H9 (cell line): Measurements from ENCODE around the gene SLC17A5. TPM values are rescaled to one million over a fixed set of nuclear protein-coding genes. Genes with fewer than 3 reads are reported as not detected.
A peak's percentile ranks its signal among the peaks of the same experiment; 100 is the strongest.

Experiments
- DNase-seq: peaks from one replicate; pipeline ENCODE4 v3.0.0-alpha.2; 2017
- H2AFZ ChIP-seq: one replicate; pipeline ENCODE4 v1.6.1; 2013; ENCODE audit warnings: mild to moderate bottlenecking, low read length, control low read depth, moderate library complexity
- H2AK5ac ChIP-seq: 2 replicates; pipeline ENCODE4 v1.6.1; 2013; ENCODE audit warnings: low read length, control low read depth, mixed read lengths; ENCODE audit not compliant: insufficient read length
- H2BK120ac ChIP-seq: one replicate; pipeline ENCODE4 v1.6.1; 2013; ENCODE audit warnings: low read depth, mild to moderate bottlenecking, low read length, control low read depth, inconsistent platforms; ENCODE audit not compliant: poor library complexity, severe bottlenecking
- H2BK12ac ChIP-seq: 2 replicates; pipeline ENCODE4 v1.6.1; 2013; ENCODE audit warnings: low read length, control low read depth, mixed read lengths, low read depth; ENCODE audit not compliant: insufficient read length
- H2BK15ac ChIP-seq: 2 replicates; pipeline ENCODE4 v1.6.1; 2013; ENCODE audit warnings: low read depth, low read length, control low read depth
- H2BK20ac ChIP-seq: one replicate; pipeline ENCODE4 v1.6.1; 2013; ENCODE audit warnings: low read depth, mild to moderate bottlenecking, low read length, control low read depth, inconsistent platforms; ENCODE audit not compliant: poor library complexity, severe bottlenecking
- H2BK5ac ChIP-seq: 2 replicates; pipeline ENCODE4 v1.6.1; 2013; ENCODE audit warnings: low read length, control low read depth, mixed read lengths; ENCODE audit not compliant: insufficient read length
- H3K14ac ChIP-seq: 2 replicates; pipeline ENCODE4 v1.6.1; 2013; ENCODE audit warnings: low read length, control low read depth; ENCODE audit not compliant: insufficient read depth
- H3K18ac ChIP-seq: 2 replicates; pipeline ENCODE4 v1.6.1; 2013; ENCODE audit warnings: low read depth, mild to moderate bottlenecking, mixed read lengths, low read length, control low read depth; ENCODE audit not compliant: insufficient read length
- H3K23ac ChIP-seq: 2 replicates; pipeline ENCODE4 v1.6.1; 2013; ENCODE audit warnings: low read length, control low read depth, mixed read lengths, low read depth; ENCODE audit not compliant: insufficient read length
- H3K23me2 ChIP-seq: 2 replicates; pipeline ENCODE4 v1.6.1; 2013; ENCODE audit warnings: low read depth, mild to moderate bottlenecking, mixed read lengths, low read length, control low read depth; ENCODE audit not compliant: insufficient read length, poor library complexity, severe bottlenecking
- H3K27ac ChIP-seq: 2 replicates; pipeline ENCODE4 v1.5.1; 2013; ENCODE audit warnings: low read length, control low read depth, mixed read lengths, low read depth; ENCODE audit not compliant: insufficient read length
- H3K27me3 ChIP-seq: 2 replicates; pipeline ENCODE4 v1.6.1; 2013; ENCODE audit warnings: low read length, control low read depth, inconsistent platforms; ENCODE audit not compliant: insufficient read depth
- H3K4ac ChIP-seq: 2 replicates; pipeline ENCODE4 v1.6.1; 2013; ENCODE audit warnings: low read depth, mild to moderate bottlenecking, control low read depth, inconsistent platforms, low read length, moderate library complexity
- H3K4me1 ChIP-seq: 2 replicates; pipeline ENCODE4 v1.6.1; 2013; ENCODE audit warnings: low read length, control low read depth, inconsistent platforms; ENCODE audit not compliant: insufficient read depth
- H3K4me2 ChIP-seq: 2 replicates; pipeline ENCODE4 v1.6.1; 2013; ENCODE audit warnings: low read length, control low read depth, mixed read lengths; ENCODE audit not compliant: insufficient read length, insufficient read depth
- H3K56ac ChIP-seq: 2 replicates; pipeline ENCODE4 v1.6.1; 2013; ENCODE audit warnings: low read depth, mild to moderate bottlenecking, mixed read lengths, low read length, control low read depth; ENCODE audit not compliant: insufficient read length
- H3K79me1 ChIP-seq: 2 replicates; pipeline ENCODE4 v1.6.1; 2013; ENCODE audit warnings: low read depth, mild to moderate bottlenecking, moderate library complexity, low read length, control low read depth, inconsistent platforms; ENCODE audit not compliant: insufficient read depth, poor library complexity, severe bottlenecking
- H3K79me2 ChIP-seq: 2 replicates; pipeline ENCODE4 v1.6.1; 2013; ENCODE audit warnings: low read length, control low read depth, inconsistent platforms; ENCODE audit not compliant: insufficient read depth
- H3K9ac ChIP-seq: 2 replicates; pipeline ENCODE4 v1.6.1; 2013; ENCODE audit warnings: low read length, control low read depth, mixed read lengths; ENCODE audit not compliant: insufficient read length; ENCODE audit errors: extremely low read depth
- H3K9me3 ChIP-seq: one replicate; pipeline ENCODE4 v1.6.1; 2013; ENCODE audit warnings: low read depth, low read length, inconsistent platforms; ENCODE audit not compliant: control insufficient read depth
- H3T11ph ChIP-seq: one replicate; pipeline ENCODE4 v1.6.1; 2013; ENCODE audit warnings: mild to moderate bottlenecking, low read length, control low read depth, inconsistent platforms
- H4K20me1 ChIP-seq: one replicate; pipeline ENCODE4 v1.6.1; 2013; ENCODE audit not compliant: control insufficient read depth, insufficient read length, insufficient read depth
- H4K5ac ChIP-seq: 2 replicates; pipeline ENCODE4 v1.6.1; 2013; ENCODE audit warnings: low read depth, mild to moderate bottlenecking, mixed read lengths, low read length, control low read depth; ENCODE audit not compliant: insufficient read length
- H4K8ac ChIP-seq: replicated peaks from 2 replicates; pipeline ENCODE4 v1.6.1; 2013; ENCODE audit warnings: low read length, control low read depth, mixed read lengths, low read depth; ENCODE audit not compliant: insufficient read length
- H4K91ac ChIP-seq: 2 replicates; pipeline ENCODE4 v1.6.1; 2013; ENCODE audit warnings: low read depth, mild to moderate bottlenecking, moderate library complexity, mixed read lengths, low read length, control low read depth; ENCODE audit not compliant: insufficient read length
- H3K27ac Mint-ChIP-seq, 3 experiments: 2 replicates in 2 of 3; 3 replicates in 1 of 3; pipeline ENCODE4 v1.8.0; 2020 to 2021; ENCODE audit warnings: mixed read lengths in 3 of 3, mild to moderate bottlenecking in 1 of 3, moderate library complexity in 1 of 3
- H3K27me3 Mint-ChIP-seq: 2 replicates; pipeline ENCODE4 v1.8.0; 2021; ENCODE audit warnings: low read depth, mild to moderate bottlenecking, moderate library complexity, mixed read lengths
- H3K36me3 Mint-ChIP-seq, 3 experiments: 2 replicates in 2 of 3; 3 replicates in 1 of 3; pipeline ENCODE4 v1.8.0; 2020 to 2021; ENCODE audit warnings: low read depth in 3 of 3, mixed read lengths in 3 of 3; ENCODE audit not compliant: insufficient read depth in 1 of 3
- H3K4me1 Mint-ChIP-seq, 2 experiments: 2 replicates each; pipeline ENCODE4 v1.8.0; 2020; ENCODE audit warnings: mixed read lengths in 2 of 2
- H3K4me3 Mint-ChIP-seq, 2 experiments: 2 replicates in 1 of 2; 3 replicates in 1 of 2; pipeline ENCODE4 v1.8.0; 2020 to 2021; ENCODE audit warnings: mild to moderate bottlenecking in 2 of 2, mixed read lengths in 2 of 2, moderate library complexity in 1 of 2
- H3K9me3 Mint-ChIP-seq, 2 experiments: 2 replicates in 1 of 2; 3 replicates in 1 of 2; pipeline ENCODE4 v1.8.0; 2020; ENCODE audit warnings: mild to moderate bottlenecking in 2 of 2, mixed read lengths in 2 of 2, moderate library complexity in 1 of 2
- WGBS: extraction: QIAGEN DNeasy Blood & Tissue Kit; methylation state at CpG from one replicate; pipeline ENCODE4 v1.1.7; 2013; ENCODE audit warnings: missing lambda C conversion rate, low lambda C conversion rate, mixed read lengths; ENCODE audit not compliant: insufficient read length; ENCODE audit errors: extremely low coverage; 5-methylcytosine and 5-hydroxymethylcytosine counted together
- total RNA-seq: library from RNA; stranded (reverse); gene quantifications from 2 replicates; pipeline ENCODE4 v1.2.1, GENCODE V29; 2021
- TF ChIP-seq, protein P1 (sequence below): fragments of 200-600 bp; sonication (generic); conservative IDR thresholded peaks from 3 replicates; pipeline ENCODE4 v1.8.0; 2021; ENCODE audit warnings: antibody characterized with exemption, mild to moderate bottlenecking

SLC17A5 gene
- total RNA-seq, 1 experiment from 2014 or later: 8.9 TPM

DNA sequence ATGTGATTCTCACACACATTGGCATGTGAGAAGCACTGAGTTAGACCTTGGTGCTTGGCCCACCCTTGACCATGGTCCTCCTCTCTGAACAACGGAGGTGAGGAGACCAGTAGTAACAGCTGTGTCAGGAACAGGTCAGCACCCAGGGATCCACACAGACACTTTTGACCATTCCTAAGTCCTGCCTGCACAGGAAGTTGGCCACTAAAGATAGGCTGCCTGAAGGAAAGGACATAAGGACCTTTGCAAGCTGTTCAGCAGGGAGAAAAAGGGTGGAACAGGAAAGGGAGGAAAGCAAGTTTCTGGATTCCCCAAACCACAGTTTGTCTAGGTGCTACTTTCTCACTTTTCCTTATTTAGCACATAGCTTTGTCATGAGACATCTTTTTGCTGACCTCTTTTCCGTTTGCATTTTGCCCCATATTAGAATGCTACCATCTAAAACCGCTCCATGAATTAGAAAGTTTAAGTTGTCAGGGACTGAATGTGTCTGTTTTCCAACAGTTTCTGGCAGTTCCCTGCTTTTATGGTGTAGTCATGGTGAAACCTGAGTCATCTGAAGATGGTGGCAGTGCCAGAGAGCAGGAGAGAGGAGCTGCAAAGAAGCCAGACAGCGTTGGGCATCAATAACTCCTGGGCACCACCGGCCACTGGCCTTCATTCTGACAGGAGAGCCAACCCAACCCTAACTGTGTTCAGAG is 41.1 kb upstream of the SLC17A5 start:
- H3K9me3 ChIP-seq: no peaks in the 10 kb centered on the region
- H4K20me1 ChIP-seq: no peaks in the 10 kb centered on the region
- H4K5ac ChIP-seq: no peak overlapping the region
- no peak overlapping the region for H3K4me2 ChIP-seq
- TF ChIP-seq, protein P1, sequence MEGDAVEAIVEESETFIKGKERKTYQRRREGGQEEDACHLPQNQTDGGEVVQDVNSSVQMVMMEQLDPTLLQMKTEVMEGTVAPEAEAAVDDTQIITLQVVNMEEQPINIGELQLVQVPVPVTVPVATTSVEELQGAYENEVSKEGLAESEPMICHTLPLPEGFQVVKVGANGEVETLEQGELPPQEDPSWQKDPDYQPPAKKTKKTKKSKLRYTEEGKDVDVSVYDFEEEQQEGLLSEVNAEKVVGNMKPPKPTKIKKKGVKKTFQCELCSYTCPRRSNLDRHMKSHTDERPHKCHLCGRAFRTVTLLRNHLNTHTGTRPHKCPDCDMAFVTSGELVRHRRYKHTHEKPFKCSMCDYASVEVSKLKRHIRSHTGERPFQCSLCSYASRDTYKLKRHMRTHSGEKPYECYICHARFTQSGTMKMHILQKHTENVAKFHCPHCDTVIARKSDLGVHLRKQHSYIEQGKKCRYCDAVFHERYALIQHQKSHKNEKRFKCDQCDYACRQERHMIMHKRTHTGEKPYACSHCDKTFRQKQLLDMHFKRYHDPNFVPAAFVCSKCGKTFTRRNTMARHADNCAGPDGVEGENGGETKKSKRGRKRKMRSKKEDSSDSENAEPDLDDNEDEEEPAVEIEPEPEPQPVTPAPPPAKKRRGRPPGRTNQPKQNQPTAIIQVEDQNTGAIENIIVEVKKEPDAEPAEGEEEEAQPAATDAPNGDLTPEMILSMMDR: no peak
- no peaks in the 10 kb centered on the region for H3K79me2 ChIP-seq
- no peak overlapping the region for H2BK5ac ChIP-seq
- no peaks in the 10 kb centered on the region for H3K27me3 ChIP-seq
- no peak overlapping the region for H4K91ac ChIP-seq
- H3K14ac ChIP-seq: no peak overlapping the region
- no peak overlapping the region for H3T11ph ChIP-seq
- no peak overlapping the region for H2BK20ac ChIP-seq
- Mint-ChIP-seq H3K27ac (no peak overlapping the region), H3K4me3 (peak overlapping the region; percentile 79 to 83), H3K4me1 (peaks cover 31 to 34% of the 10 kb centered on the region in 2 experiments), H3K27me3 (peaks cover 18% of the 10 kb centered on the region), H3K9me3 (peaks cover 5 to 9% of the 10 kb centered on the region in 2 experiments; a peak in 4 of 5 replicates), H3K36me3 (peaks cover 3 to 10% (median 4%) of the 10 kb centered on the region in 3 experiments; a peak in 5 of 7 replicates)
- H2BK15ac ChIP-seq: no peak overlapping the region
- no peak overlapping the region for H3K27ac ChIP-seq
- no peak overlapping the region for H3K18ac ChIP-seq
- H3K79me1 ChIP-seq: no peaks in the 10 kb centered on the region
- DNase-seq: no peak
- H3K56ac ChIP-seq: no peak overlapping the region
- no CpG with 5 or more reads among the region's 5 CpGs for WGBS
- H4K8ac ChIP-seq: peak overlapping the region; percentile 11
- no peak overlapping the region for H3K23ac ChIP-seq
- no peak overlapping the region for H2BK120ac ChIP-seq
- H3K9ac ChIP-seq: no peak overlapping the region
- H3K23me2 ChIP-seq: no peaks in the 10 kb centered on the region
- H2AK5ac ChIP-seq: no peak overlapping the region
- H3K4ac ChIP-seq: no peak overlapping the region
- no peak overlapping the region for H2BK12ac ChIP-seq
- H3K4me1 ChIP-seq: no peaks in the 10 kb centered on the region
- H2AFZ ChIP-seq: no peak overlapping the region
